PC-3 (cell line): ENCODE data around the gene HES2. TPM values are rescaled to one million over a fixed set of nuclear protein-coding genes. Genes with fewer than 3 reads are reported as not detected.

Experiments used
- ATAC-seq: fragments of 200-7000 bp; cut with Tn5 transposase; 2 replicates; pipeline ENCODE4 v1.9.1; 2020; ENCODE audit warnings: mild to moderate bottlenecking, moderate library complexity
- BruUV-seq: library from RNA; stranded (reverse); fragments of 400-500 nt; replicated peaks from 2 replicates; lab custom pipeline; 2021; lab: Mats Ljungman, UMichigan
- CTCF ChIA-PET: fragments of 300-600 bp; sonication (Branson Sonifier 250); formaldehyde crosslinking; loops from one replicate; lab custom pipeline; 2022; ENCODE audit warnings: antibody characterized with exemption; lab: Charles Lee
- POLR2A ChIA-PET: fragments of 300-600 bp; sonication (Branson Sonifier 250); formaldehyde crosslinking; loops from one replicate; lab custom pipeline; 2022; ENCODE audit warnings: antibody characterized with exemption; ENCODE audit not compliant: unreplicated experiment; lab: Charles Lee
- DNase-seq: peaks from one replicate; pipeline ENCODE4 v3.0.0-alpha.2; 2015
- H2AFZ ChIP-seq: fragments of 300-600 bp; sonication (generic); 2 replicates; pipeline ENCODE4 v1.6.0; 2016; ENCODE audit warnings: antibody characterized with exemption, low read length
- H3F3A ChIP-seq: fragments of 300-600 bp; sonication (generic); one replicate; pipeline ENCODE4 v1.6.0; 2017; ENCODE audit warnings: antibody characterized with exemption, low read length, control low read depth, mild to moderate bottlenecking; ENCODE audit not compliant: unreplicated experiment
- H3K27ac ChIP-seq: fragments of 300-600 bp; sonication (generic); 2 replicates; pipeline ENCODE4 v1.5.1; 2016; ENCODE audit warnings: mild to moderate bottlenecking, low read length
- H3K27me3 ChIP-seq: fragments of 300-600 bp; sonication (generic); 2 replicates; pipeline ENCODE4 v1.6.1; 2016; ENCODE audit warnings: low read length, mixed read lengths
- H3K36me3 ChIP-seq: fragments of 300-600 bp; sonication (generic); 2 replicates; pipeline ENCODE4 v1.6.1; 2016; ENCODE audit warnings: low read depth, mixed run types, low read length, mixed read lengths
- H3K4me1 ChIP-seq: fragments of 300-600 bp; sonication (generic); 2 replicates; pipeline ENCODE4 v1.5.1; 2016; ENCODE audit warnings: low read length; ENCODE audit not compliant: insufficient read depth
- H3K4me2 ChIP-seq: fragments of 300-600 bp; sonication (generic); 2 replicates; pipeline ENCODE4 v1.6.0; 2016; ENCODE audit warnings: low read length
- H3K4me3 ChIP-seq: fragments of 300-600 bp; sonication (generic); 2 replicates; pipeline ENCODE4 v1.5.1; 2016; ENCODE audit warnings: mild to moderate bottlenecking, low read length, mixed read lengths
- H3K79me2 ChIP-seq: fragments of 300-600 bp; sonication (generic); 2 replicates; pipeline ENCODE4 v1.6.1; 2017; ENCODE audit warnings: low read length, mixed read lengths
- H3K9ac ChIP-seq: fragments of 300-600 bp; sonication (generic); 2 replicates; pipeline ENCODE4 v1.6.0; 2016; ENCODE audit warnings: mild to moderate bottlenecking, low read length
- H3K9me2 ChIP-seq: fragments of 300-600 bp; sonication (generic); replicated peaks from 2 replicates; pipeline ENCODE4 v1.6.1; 2016; ENCODE audit warnings: mixed run types, low read length, mixed read lengths
- H3K9me3 ChIP-seq: fragments of 300-600 bp; sonication (generic); 2 replicates; pipeline ENCODE4 v1.6.1; 2016; ENCODE audit warnings: low read length, mixed read lengths
- H4K20me1 ChIP-seq: fragments of 300-600 bp; sonication (generic); 2 replicates; pipeline ENCODE4 v1.6.1; 2016; ENCODE audit warnings: low read length, mixed read lengths
- EZH2 ChIP-seq: fragments of 300-600 bp; sonication (generic); IDR thresholded peaks from one replicate; pipeline ENCODE4 v1.6.1; 2017; ENCODE audit warnings: antibody characterized with exemption, mild to moderate bottlenecking, low read length; ENCODE audit not compliant: unreplicated experiment
- EZH2phosphoT487 ChIP-seq: fragments of 300-600 bp; sonication (generic); IDR thresholded peaks from 2 replicates; pipeline ENCODE4 v1.6.1; 2018; ENCODE audit warnings: mild to moderate bottlenecking, antibody characterized with exemption, low read length, borderline replicate concordance
- intact Hi-C: fragments of 100-400 bp; cut with micrococcal nuclease; formaldehyde crosslinking; loops from 2 replicates; pipeline ENCODE4 v1.9.0; 2023
- total RNA-seq: library from RNA; depleted of rRNA; stranded (reverse); fragments of >200 nt; gene quantifications from 2 replicates; pipeline ENCODE4 v1.2.3, GENCODE V29; 2014
- TF ChIP-seq, protein P1 (sequence below): fragments of 300-600 bp; sonication (generic); conservative IDR thresholded peaks from 2 replicates; pipeline ENCODE4 v1.5.1; 2017; ENCODE audit warnings: antibody characterized with exemption, low read depth, mild to moderate bottlenecking, low read length

HES2 gene
- total RNA-seq, 1 experiment from 2014 or later, result 42.9 TPM

DNA sequence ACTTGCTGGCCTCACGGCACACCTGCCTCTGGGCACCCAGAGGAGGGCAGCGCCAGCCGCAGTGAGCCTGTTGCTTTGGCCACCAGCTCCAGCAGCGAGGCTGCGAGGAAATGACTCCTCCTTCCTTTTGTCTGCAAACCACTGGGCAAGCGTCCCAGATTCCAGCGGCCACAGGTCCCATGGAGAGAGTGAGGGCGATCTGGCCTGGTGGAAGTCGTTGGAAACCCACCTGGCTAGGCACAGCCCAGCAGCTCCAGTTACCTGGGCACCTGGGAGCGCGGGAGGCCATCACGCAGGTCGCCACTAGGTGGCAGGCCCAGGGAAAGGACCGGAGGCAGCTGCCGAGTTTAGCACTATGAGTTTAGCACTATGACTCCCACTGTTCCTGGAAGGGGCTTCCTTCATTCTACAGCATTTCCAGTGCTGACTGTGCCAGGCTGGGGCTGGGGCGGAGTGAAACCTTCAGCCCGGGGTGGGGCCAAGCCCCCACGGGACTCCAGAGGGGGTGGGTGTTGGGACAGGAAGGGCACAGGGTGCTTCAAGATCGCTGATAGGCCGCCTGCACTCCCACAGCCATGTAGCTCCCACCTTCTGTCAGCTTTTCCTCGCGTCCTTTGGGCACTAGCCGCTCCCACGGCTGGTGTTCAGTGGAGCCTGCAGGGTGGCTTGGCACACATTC is 3.7 kb upstream of the HES2 start:
- Histone ChIP-seq H3K27ac (peak overlapping the region; percentile 73), H3K9ac (peak overlapping the region; percentile 25), H3K27me3 (no peaks in the 10 kb centered on the region), H3K9me2 (no peaks in the 10 kb centered on the region), H2AFZ (peak overlapping the region; percentile 87), H3K4me3 (peak overlapping the region; percentile 73), H3F3A (no peaks in the 10 kb centered on the region), H4K20me1 (no peaks in the 10 kb centered on the region), H3K79me2 (peaks cover 5% of the 10 kb centered on the region), H3K9me3 (no peaks in the 10 kb centered on the region), H3K4me2 (peak overlapping the region; percentile 90), H3K36me3 (no peaks in the 10 kb centered on the region), H3K4me1 (peaks cover 63% of the 10 kb centered on the region)
- POLR2A ChIA-PET, result interaction anchor here (0.6 kb wide), 2 partner anchors 17 to 30 kb away, joined by 3 to 16 read pairs; partner anchors contain the start of gene ACOT7
- TF ChIP-seq EZH2phosphoT487, result no peak
- TF ChIP-seq, protein P1, sequence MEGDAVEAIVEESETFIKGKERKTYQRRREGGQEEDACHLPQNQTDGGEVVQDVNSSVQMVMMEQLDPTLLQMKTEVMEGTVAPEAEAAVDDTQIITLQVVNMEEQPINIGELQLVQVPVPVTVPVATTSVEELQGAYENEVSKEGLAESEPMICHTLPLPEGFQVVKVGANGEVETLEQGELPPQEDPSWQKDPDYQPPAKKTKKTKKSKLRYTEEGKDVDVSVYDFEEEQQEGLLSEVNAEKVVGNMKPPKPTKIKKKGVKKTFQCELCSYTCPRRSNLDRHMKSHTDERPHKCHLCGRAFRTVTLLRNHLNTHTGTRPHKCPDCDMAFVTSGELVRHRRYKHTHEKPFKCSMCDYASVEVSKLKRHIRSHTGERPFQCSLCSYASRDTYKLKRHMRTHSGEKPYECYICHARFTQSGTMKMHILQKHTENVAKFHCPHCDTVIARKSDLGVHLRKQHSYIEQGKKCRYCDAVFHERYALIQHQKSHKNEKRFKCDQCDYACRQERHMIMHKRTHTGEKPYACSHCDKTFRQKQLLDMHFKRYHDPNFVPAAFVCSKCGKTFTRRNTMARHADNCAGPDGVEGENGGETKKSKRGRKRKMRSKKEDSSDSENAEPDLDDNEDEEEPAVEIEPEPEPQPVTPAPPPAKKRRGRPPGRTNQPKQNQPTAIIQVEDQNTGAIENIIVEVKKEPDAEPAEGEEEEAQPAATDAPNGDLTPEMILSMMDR, result peak; percentile 98
- BruUV-seq, result no TSS peak
- intact Hi-C loops, result loop anchor here (1.0 kb wide), 2 partner anchors 10 to 15 kb away; no protein-coding TSS in a partner anchor
- CTCF ChIA-PET, result interaction anchor here (0.6 to 2.3 kb wide), 14 partner anchors 10 to 218 kb away, joined by 3 to 29 read pairs (median 4); no protein-coding TSS in a partner anchor
- peak; percentile 46 for ATAC-seq
- DNase-seq, result peak; percentile 98

DNA sequence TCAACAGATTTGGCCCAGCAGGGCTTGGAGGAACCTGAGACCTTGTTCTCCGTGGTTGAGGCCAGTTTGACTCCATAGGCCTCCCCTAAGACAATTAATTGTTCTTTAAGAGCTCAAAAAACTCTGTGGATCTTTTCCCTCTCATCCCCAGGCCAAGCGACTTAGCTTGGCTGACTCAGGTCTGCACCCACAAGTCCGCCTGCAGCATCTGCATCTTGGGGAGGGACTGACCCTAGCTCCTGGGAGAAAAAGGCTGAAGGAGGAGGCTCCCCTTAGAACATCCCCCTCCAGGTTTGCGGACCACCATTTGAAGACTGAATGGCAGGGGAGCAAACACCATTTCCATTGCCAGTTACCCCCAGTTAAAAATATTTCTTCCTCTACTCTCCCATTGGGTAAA is 1.5 kb upstream of the HES2 start:
- TF ChIP-seq, protein P1, result no peak
- TF ChIP-seq EZH2, result no peak
- Histone ChIP-seq H3K9me3 (no peaks in the 10 kb centered on the region), H3K27me3 (no peaks in the 10 kb centered on the region), H3K4me1 (peaks cover 45% of the 10 kb centered on the region), H3K27ac (no peak overlapping the region), H3K4me2 (0 out of 2 replicates have a peak overlapping the region, but pooled peaks have one; percentile 17), H3K36me3 (no peaks in the 10 kb centered on the region), H3K9me2 (no peaks in the 10 kb centered on the region), H3K4me3 (no peak overlapping the region), H4K20me1 (0 out of 2 replicates have a peak, but pooled peaks cover 6% of the 10 kb centered on the region), H3F3A (no peaks in the 10 kb centered on the region), H3K79me2 (peaks cover 5% of the 10 kb centered on the region), H3K9ac (no peak overlapping the region), H2AFZ (no peak overlapping the region)
- intact Hi-C loops, result no loop called here
- DNase-seq (no peak), ATAC-seq (no peak)
- ChIA-PET POLR2A (no interaction called here), CTCF (no interaction called here)
- BruUV-seq, result no TSS peak

DNA sequence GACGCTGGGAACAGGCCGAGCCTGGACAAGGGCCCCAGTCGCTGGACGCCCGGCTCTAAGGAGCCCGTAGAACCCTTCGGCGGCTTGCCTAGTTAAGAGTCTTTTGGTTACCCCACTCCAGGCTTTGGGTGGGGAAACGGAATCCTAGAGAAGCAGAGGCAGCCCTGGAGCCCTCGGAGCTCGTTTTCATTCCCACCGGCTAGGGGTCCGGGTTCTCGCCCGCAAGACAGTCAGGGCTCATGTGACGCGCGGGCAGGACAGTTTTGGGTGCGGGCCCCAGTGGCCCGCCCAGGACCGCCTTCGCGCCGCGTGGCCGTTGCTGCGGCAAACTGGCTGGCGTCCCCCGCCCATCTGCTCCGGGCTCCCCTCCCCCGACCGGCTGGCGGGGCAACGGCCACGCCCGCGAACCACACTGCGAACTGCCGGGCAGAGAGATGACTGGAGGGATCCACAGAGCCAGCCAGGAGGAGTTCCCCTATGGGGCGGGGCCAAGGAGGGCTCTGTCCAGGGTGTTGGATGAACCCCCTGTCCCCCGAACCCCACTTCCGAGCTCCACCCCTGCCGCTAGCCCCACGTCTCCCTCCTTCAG is 829 bp upstream of the HES2 start:
- Histone ChIP-seq H3K27ac (no peak overlapping the region), H3K36me3 (no peaks in the 10 kb centered on the region), H3K4me3 (no peak overlapping the region), H3K79me2 (peaks cover 2% of the 10 kb centered on the region), H4K20me1 (0 out of 2 replicates have a peak, but pooled peaks cover 6% of the 10 kb centered on the region), H3K4me1 (peaks cover 53% of the 10 kb centered on the region), H2AFZ (no peak overlapping the region), H3K9ac (no peak overlapping the region), H3K9me3 (no peaks in the 10 kb centered on the region), H3K9me2 (no peaks in the 10 kb centered on the region), H3K4me2 (peak overlapping the region; percentile 87), H3K27me3 (no peaks in the 10 kb centered on the region), H3F3A (no peaks in the 10 kb centered on the region)
- CTCF ChIA-PET, result interaction anchor here (2.0 kb wide), 1 partner anchor 17 kb away, joined by 9 read pairs; no protein-coding TSS in a partner anchor
- BruUV-seq, result no TSS peak
- POLR2A ChIA-PET, result no interaction called here
- no peak for ATAC-seq
- TF ChIP-seq EZH2, result no peak
- TF ChIP-seq, protein P1, result no peak
- no peak for TF ChIP-seq EZH2phosphoT487
- intact Hi-C loops, result no loop called here
- DNase-seq, result no peak
